MV-4-11 (cell line): ENCODE results near the gene PRUNE2.
A peak's percentile ranks its signal among the peaks of the same experiment; 100 is the strongest.
"Not testable (repeated sequence)": the region's sequence is repeated elsewhere in the genome, so short reads cannot be mapped to it uniquely, and the experiment has no call there.

Experiments used
- DNase-seq: peaks from one replicate; lab custom pipeline; 2025; lab: John Stamatoyannopoulos, UW

Gene PRUNE2

GRCh38 chr9:76603448-76603895 is 302.4 kb downstream of the PRUNE2 start:
- peak; percentile 88 for DNase-seq

- no peak for DNase-seq
Measured at GRCh38 chr9:76602199-76602598, 303.7 kb downstream of the PRUNE2 start.

GRCh38 chr9:76600007-76600615 is 305.8 kb downstream of the PRUNE2 start:
- DNase-seq: no peak

- no peak for DNase-seq
Measured at GRCh38 chr9:76598981-76599380, 306.9 kb downstream of the PRUNE2 start.

GRCh38 chr9:76595645-76596044 is 310.3 kb downstream of the PRUNE2 start:
- DNase-seq: peak; percentile 91

- DNase-seq: no peak
Measured at GRCh38 chr9:76594764-76595424, 311.0 kb downstream of the PRUNE2 start.

GRCh38 chr9:76593961-76594735 is 311.8 kb downstream of the PRUNE2 start:
- DNase-seq: not testable (repeated sequence)

- DNase-seq: no peak
Measured at GRCh38 chr9:76592974-76593347, 313.0 kb downstream of the PRUNE2 start.

- peak; percentile 64 for DNase-seq
Measured at GRCh38 chr9:76592091-76592973, 313.6 kb downstream of the PRUNE2 start.

- DNase-seq: peak; percentile 89
Measured at GRCh38 chr9:76591256-76591950, 314.5 kb downstream of the PRUNE2 start.

GRCh38 chr9:76588316-76588715 is 317.6 kb downstream of the PRUNE2 start:
- DNase-seq: peak; percentile 38

GRCh38 chr9:76586390-76587314 is 319.3 kb downstream of the PRUNE2 start:
- no peak for DNase-seq

GRCh38 chr9:76585487-76586389 is 320.2 kb downstream of the PRUNE2 start:
- peak; percentile 93 for DNase-seq

GRCh38 chr9:76583256-76583655 is 322.7 kb downstream of the PRUNE2 start:
- DNase-seq: no peak

- no peak for DNase-seq
Measured at GRCh38 chr9:76581731-76582130, 324.2 kb downstream of the PRUNE2 start.

GRCh38 chr9:76580820-76581219 is 325.1 kb downstream of the PRUNE2 start:
- peak; percentile 46 for DNase-seq

GRCh38 chr9:76580188-76580587 is 325.7 kb downstream of the PRUNE2 start:
- peak; percentile 90 for DNase-seq

- peak; percentile 99 for DNase-seq
Measured at GRCh38 chr9:76576344-76576743, 329.6 kb downstream of the PRUNE2 start.

GRCh38 chr9:76575761-76576160 is 330.2 kb downstream of the PRUNE2 start:
- DNase-seq: no peak
